Motor neuron (in vitro differentiated cells): ENCODE measurements around the gene TRAF3. TPM values are rescaled to one million over a fixed set of nuclear protein-coding genes. Genes with fewer than 3 reads are reported as not detected.
"Not testable (repeated sequence)": the region's sequence is repeated elsewhere in the genome, so short reads cannot be mapped to it uniquely, and the experiment has no call there.

Experiments
- ATAC-seq, 8 experiments: fragments of 200-7000 bp; cut with Tn5 transposase; replicated peaks in 6 of 8; 2 replicates each; pipeline ENCODE4 v1.8.0; 2021; ENCODE audit warnings: mild to moderate bottlenecking in 8 of 8, moderate library complexity in 8 of 8
- H3K27ac ChIP-seq, 2 donors: fragments of 250-450 bp; sonication (Bioruptor Pico); 2 replicates each; pipeline ENCODE4 v1.9.0; 2021; ENCODE audit warnings: antibody characterized with exemption in 2 of 2, mild to moderate bottlenecking in 2 of 2, moderate library complexity in 1 of 2
- H3K4me1 ChIP-seq, 2 donors: fragments of 250-450 bp; sonication (Bioruptor Pico); replicated peaks in 1 of 2; 2 replicates each; pipeline ENCODE4 v1.6.1; 2021; ENCODE audit warnings: antibody characterized with exemption in 2 of 2, mild to moderate bottlenecking in 2 of 2, moderate library complexity in 1 of 2
- H3K4me3 ChIP-seq, 5 donors: fragments of 250-450 bp; sonication (Bioruptor Pico); 2 replicates each; pipeline ENCODE4 v1.9.0; 2021; ENCODE audit warnings: antibody characterized with exemption in 5 of 5, mild to moderate bottlenecking in 5 of 5, moderate library complexity in 4 of 5
- WGBS, 10 experiments: fragments of 450-650 bp; shearing (Covaris generic); methylation state at CpG; one replicate each; pipeline ENCODE4 v1.0.0; 2022; 5-methylcytosine and 5-hydroxymethylcytosine counted together
- in situ Hi-C, 9 experiments: fragments of 400-800 bp; cut with MboI; loops; one replicate each; pipeline ENCODE4 v1.15.0; 2021; ENCODE audit warnings: low sequenced_read_pairs in 9 of 9, low pct_unique_long_range_greater_than_20kb in 2 of 9; ENCODE audit not compliant: unreplicated experiment in 9 of 9
- total RNA-seq, 8 experiments: library from RNA; unstranded; fragments of 300-600 nt; gene quantifications; 2 replicates each; pipeline versions ENCODE4 v1.2.3 to v1.2.4, GENCODE V29; 2022

Gene TRAF3
- total RNA-seq, 8 experiments from 2014 or later = 12.7 to 35.7 (median 17.7) TPM

GRCh38 chr14:102859911-102860310 lies 82.7 kb downstream of the TRAF3 start:
- no peak for ATAC-seq
- Histone ChIP-seq H3K4me1 (peaks cover 7 to 8% of the 10 kb centered on the region in 2 donors), H3K4me3 (no peak overlapping the region), H3K27ac (no peak overlapping the region)
- 89 to 100% (median 100%) methylated on average over 1 of the region's 1 CpG; no CpG with 5 or more reads in 4 of the 10 experiments for WGBS, 10 experiments
- in situ Hi-C loops = no loop called here

GRCh38 chr14:102862154-102862773 lies 85.0 kb downstream of the TRAF3 start:
- in situ Hi-C loops = no loop called here
- Histone ChIP-seq H3K27ac (no peak overlapping the region), H3K4me3 (no peak overlapping the region), H3K4me1 (no peaks in the 10 kb centered on the region)
- 6 to 100% (median 81%) methylated on average over 1 to 3 of the region's 3 CpGs for WGBS, 10 experiments
- ATAC-seq = peak in 3 of 8 experiments; percentile 80 to 87 (median 87)

- H3K27ac ChIP-seq = no peak overlapping the region
- 86 to 100% (median 100%) methylated on average over 1 to 3 of the region's 3 CpGs; no CpG with 5 or more reads in 3 of the 10 experiments for WGBS, 10 experiments
- ATAC-seq = no peak
- H3K4me3 ChIP-seq = no peak overlapping the region
- H3K4me1 ChIP-seq = no peaks in the 10 kb centered on the region
- in situ Hi-C loops = no loop called here
Observed at GRCh38 chr14:102863381-102863780, 86.1 kb downstream of the TRAF3 start.

GRCh38 chr14:102865916-102866315 lies 88.7 kb downstream of the TRAF3 start:
- H3K27ac ChIP-seq, H3K4me3 ChIP-seq, in situ Hi-C loops, ATAC-seq, H3K4me1 ChIP-seq: not testable (repeated sequence)
- WGBS, 10 experiments = 0 to 100% (median 63%) methylated on average over 1 to 2 of the region's 4 CpGs; no CpG with 5 or more reads in 6 of the 10 experiments

GRCh38 chr14:102866982-102867761 lies 89.9 kb downstream of the TRAF3 start:
- Histone ChIP-seq H3K4me1 (no peaks in the 10 kb centered on the region), H3K4me3 (no peak overlapping the region), H3K27ac (no peak overlapping the region)
- ATAC-seq = no peak
- in situ Hi-C loops = no loop called here
- 78 to 100% (median 87%) methylated on average over 1 to 7 of the region's 9 CpGs; no CpG with 5 or more reads in 3 of the 10 experiments for whole genome bisulfite sequencing, 10 experiments

GRCh38 chr14:102867826-102868580 lies 90.8 kb downstream of the TRAF3 start:
- ATAC-seq = peak in 1 of 8 experiments; percentile 56
- WGBS, 10 experiments = 80 to 100% (median 92%) methylated on average over 1 to 13 of the region's 15 CpGs
- in situ Hi-C loops = no loop called here
- H3K27ac ChIP-seq = no peak overlapping the region
- no peak overlapping the region for H3K4me3 ChIP-seq
- no peaks in the 10 kb centered on the region for H3K4me1 ChIP-seq

- in situ Hi-C loops = no loop called here
- 90 to 100% (median 100%) methylated on average over 1 to 5 of the region's 8 CpGs; no CpG with 5 or more reads in 1 of the 10 experiments for WGBS, 10 experiments
- no peak overlapping the region for H3K27ac ChIP-seq
- no peaks in the 10 kb centered on the region for H3K4me1 ChIP-seq
- ATAC-seq = no peak
- H3K4me3 ChIP-seq = no peak overlapping the region
Observed at GRCh38 chr14:102868956-102869547, 91.8 kb downstream of the TRAF3 start.

- Histone ChIP-seq H3K4me1 (no peaks in the 10 kb centered on the region), H3K4me3 (no peak overlapping the region), H3K27ac (no peak overlapping the region)
- ATAC-seq = no peak
- WGBS, 10 experiments = 73 to 100% (median 97%) methylated on average over 1 to 14 of the region's 21 CpGs; no CpG with 5 or more reads in 5 of the 10 experiments
- in situ Hi-C loops = no loop called here
Observed at GRCh38 chr14:102870246-102870645, 93.0 kb downstream of the TRAF3 start.

GRCh38 chr14:102870994-102871831 lies 94.0 kb downstream of the TRAF3 start:
- no peak overlapping the region for H3K4me3 ChIP-seq
- no peaks in the 10 kb centered on the region for H3K4me1 ChIP-seq
- WGBS, 10 experiments = 75 to 100% (median 100%) methylated on average over 1 to 5 of the region's 10 CpGs; no CpG with 5 or more reads in 3 of the 10 experiments
- ATAC-seq = no peak
- in situ Hi-C loops = no loop called here
- H3K27ac ChIP-seq = no peak overlapping the region

- WGBS, 10 experiments = 80 to 100% (median 92%) methylated on average over 1 to 3 of the region's 5 CpGs; no CpG with 5 or more reads in 7 of the 10 experiments
- Histone ChIP-seq H3K4me1 (no peaks in the 10 kb centered on the region), H3K4me3 (no peak overlapping the region), H3K27ac (no peak overlapping the region)
- ATAC-seq = no peak
- in situ Hi-C loops = no loop called here
Observed at GRCh38 chr14:102872020-102872419, 94.8 kb downstream of the TRAF3 start.

- no peak for ATAC-seq
- in situ Hi-C loops = no loop called here
- WGBS, 10 experiments = 94 to 100% (median 100%) methylated on average over 1 to 7 of the region's 7 CpGs; no CpG with 5 or more reads in 4 of the 10 experiments
Observed at GRCh38 chr14:102873131-102873530, 95.9 kb downstream of the TRAF3 start.

GRCh38 chr14:102873546-102874061 lies 96.4 kb downstream of the TRAF3 start:
- no peak for ATAC-seq
- in situ Hi-C loops = no loop called here
- H3K4me1 ChIP-seq = no peaks in the 10 kb centered on the region
- 85 to 96% (median 91%) methylated on average over 2 to 7 of the region's 7 CpGs; no CpG with 5 or more reads in 2 of the 10 experiments for WGBS, 10 experiments
- H3K27ac ChIP-seq = no peak overlapping the region
- H3K4me3 ChIP-seq = no peak overlapping the region

More at GRCh38 chr14:102873131-102873530, 95.9 kb downstream of the TRAF3 start:
- Histone ChIP-seq H3K27ac (no peak overlapping the region), H3K4me1 (no peaks in the 10 kb centered on the region), H3K4me3 (no peak overlapping the region)
